GM21723 (cell line): Measurements from ENCODE around the gene RCBTB2.
"Not testable (repeated sequence)": the region's sequence is repeated elsewhere in the genome, so short reads cannot be mapped to it uniquely, and the experiment has no call there.

ENCODE experiments used
- ATAC-seq: cut with Tn5 transposase; IDR thresholded peaks from one replicate; pipeline ENCODE4 v1.9.1; 2021; ENCODE audit warnings: mild to moderate bottlenecking, moderate library complexity; ENCODE audit not compliant: unreplicated experiment

Gene RCBTB2

DNA sequence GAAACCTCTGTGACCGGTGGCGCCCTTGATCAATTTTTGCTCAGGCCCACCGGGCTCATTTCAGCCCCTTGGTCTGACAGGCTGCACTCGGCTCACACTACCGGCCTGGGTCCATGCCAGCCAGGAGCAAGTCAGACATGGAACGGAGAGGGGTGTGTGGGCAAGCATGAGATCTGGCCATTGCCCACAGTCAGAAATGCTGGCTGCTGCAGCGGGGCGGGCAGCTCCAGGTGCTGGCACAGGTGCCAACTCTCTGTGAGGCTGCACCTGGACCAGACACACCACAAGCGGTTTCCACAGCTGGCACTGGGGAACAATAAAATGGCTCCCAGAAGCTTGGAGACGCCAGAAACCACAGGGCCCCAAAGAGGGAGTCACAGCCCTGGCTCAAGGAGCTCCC lies 76.3 kb downstream of the RCBTB2 start:
- no peak for ATAC-seq

DNA sequence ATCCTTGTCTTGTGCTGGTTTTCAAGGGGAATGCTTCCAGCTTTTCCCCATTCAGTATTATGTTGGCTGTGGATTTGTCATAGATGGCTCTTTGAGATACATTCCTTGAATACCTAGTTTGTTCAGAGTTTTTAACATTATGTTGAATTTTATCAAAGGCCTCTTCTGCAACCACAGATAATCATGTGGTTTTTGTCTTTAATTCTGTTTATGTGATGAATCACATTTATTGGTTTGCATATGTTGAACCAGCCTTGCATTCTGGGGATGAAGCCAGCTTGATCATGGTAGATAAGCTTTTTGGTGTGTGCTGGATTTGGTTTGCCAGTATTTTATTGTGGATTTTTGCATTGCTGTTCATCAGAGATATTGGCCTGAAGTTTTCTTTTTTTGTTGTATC lies 81.7 kb downstream of the RCBTB2 start:
- ATAC-seq, result not testable (repeated sequence)

DNA sequence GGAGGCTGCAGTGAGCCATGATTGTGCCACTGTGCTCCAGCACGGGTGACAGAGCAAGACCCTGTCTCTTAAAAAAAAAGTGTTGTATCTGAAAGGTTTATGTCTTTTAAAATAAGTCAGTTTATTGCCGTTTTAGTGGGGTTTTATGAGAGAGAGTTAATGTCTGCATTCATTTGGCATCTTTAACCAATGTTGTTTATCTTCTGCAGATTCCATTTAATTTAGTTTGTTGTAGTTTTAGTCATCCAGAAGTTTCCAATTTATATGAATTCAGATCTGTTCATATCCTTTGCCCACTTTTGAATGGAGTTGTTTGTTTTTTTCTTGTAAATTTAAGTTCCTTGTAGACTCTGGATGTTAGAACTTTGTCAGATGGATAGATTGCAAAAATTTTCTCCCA lies 83.2 kb downstream of the RCBTB2 start:
- ATAC-seq, result no peak

DNA sequence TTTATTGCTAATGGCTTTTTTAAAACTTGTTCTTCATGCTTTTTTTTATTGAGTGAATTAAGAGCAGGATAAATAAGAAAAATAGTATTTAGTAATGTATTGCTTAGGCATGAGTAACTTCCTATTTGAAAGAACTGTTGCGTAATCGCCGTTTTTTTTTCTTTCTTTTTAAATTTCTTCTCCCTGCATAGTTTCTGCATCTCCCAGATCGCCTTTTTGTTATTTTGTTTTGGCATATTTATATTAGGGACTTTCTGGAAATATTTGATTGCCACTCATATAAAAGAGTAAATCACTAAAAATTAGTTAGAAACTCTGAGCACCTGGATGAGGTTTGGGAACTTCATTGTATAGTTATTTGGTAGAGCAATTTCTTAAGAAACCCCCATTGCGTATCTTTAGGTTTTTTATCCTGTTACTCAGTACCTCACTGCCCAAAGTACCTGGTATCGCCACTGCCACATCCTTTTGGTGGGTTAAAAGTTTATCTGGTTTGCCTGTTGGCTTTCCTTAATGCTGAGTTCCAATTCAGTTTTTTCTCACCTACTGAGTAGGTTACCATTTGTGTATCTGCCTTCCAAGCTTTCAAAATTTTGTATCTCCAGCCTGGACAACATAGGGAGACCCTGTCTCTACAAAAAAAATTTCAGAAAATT lies 83.8 kb downstream of the RCBTB2 start:
- no peak for ATAC-seq

DNA sequence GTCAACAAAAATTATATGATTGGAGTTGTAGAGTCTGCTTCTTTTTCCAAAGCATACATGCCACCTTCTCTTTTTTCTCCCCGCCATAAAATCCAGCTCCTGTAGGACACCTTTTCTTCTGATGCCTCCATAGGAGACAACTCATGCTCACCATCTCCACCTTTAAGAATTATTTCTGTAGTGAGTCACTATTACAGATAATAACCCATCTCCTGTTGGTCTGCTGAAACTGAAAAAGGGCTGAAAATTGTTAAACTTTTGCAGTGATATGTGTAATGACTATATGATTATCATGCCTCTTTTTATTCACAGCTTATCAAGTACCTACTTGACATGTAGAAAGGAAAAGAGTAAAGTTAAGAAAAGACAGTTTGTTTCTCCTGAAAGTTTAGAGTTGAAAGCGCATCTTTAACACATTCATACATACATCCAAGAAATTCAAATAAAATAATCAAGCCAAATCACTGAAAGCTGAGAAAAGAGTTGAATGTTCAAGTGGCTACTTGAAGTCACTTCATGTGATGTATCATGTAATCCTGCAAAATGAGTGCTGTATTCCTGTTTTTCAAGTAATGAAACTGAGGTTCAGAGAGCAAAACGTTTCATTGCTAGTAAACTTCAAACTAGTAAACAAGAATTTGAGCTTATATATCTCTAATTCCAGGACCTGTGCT lies 84.5 kb downstream of the RCBTB2 start:
- ATAC-seq, result no peak

DNA sequence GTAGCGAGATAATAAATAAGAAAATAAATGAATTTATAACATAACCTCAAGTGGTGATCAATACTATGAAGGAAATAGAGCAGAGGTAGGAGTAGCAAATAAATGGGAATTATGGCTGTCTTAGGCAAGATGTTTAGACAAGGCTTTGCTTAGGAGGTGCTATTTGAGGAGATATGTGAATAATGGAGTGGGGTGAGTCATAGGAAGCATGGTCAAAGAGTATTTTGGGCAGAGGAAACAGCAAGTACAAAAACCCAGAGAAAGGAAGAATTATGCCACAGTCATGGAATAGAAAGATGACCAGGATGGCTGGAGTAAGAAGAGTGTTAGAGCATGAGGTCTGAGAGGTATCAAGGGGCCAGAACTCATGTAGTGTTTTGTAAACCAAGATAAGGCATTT lies 86.4 kb downstream of the RCBTB2 start:
- no peak for ATAC-seq

DNA sequence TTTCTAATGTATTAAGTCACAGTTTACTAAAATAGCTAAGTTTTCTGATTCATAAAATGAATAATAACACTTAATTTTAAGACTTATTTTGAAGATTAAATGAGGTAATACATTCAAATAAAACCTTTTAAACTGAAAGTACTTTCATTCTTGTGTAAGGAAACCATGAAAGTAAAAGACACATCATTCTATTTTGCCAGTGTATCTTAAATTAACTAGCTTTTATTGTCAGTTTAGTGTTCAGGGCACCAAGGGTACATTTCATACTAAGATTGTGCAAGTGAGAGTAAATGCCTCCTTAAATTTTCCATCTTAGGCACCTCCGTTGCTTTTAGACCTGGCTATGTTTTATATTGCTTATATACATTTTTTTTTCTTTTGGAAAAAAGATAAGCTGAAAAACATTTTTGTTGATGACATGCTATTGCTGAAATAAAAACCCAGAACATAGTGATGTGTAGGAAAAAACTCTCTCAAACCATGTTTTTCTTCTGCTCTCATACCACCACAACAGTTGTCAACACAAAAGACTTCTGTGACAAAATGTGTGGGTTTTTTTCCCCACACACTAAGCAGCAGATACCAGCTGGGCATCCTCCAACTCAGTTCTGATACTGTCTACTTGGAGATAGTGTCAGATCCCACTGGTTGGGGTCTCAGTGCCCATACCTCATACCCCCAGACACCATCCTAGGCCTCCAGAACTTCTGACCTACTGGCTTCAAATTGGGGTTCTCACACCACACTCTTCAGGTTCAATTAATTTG lies 89.3 kb downstream of the RCBTB2 start:
- no peak for ATAC-seq
